HG03175 (cell line): ENCODE results near the gene ALLC.
"Not testable (repeated sequence)": the region's sequence is repeated elsewhere in the genome, so short reads cannot be mapped to it uniquely, and the experiment has no call there.

Experiments
- ATAC-seq: cut with Tn5 transposase; IDR thresholded peaks from one replicate; pipeline ENCODE4 v1.9.1; 2021; ENCODE audit warnings: mild to moderate bottlenecking, moderate library complexity; ENCODE audit not compliant: unreplicated experiment

The ALLC gene

DNA sequence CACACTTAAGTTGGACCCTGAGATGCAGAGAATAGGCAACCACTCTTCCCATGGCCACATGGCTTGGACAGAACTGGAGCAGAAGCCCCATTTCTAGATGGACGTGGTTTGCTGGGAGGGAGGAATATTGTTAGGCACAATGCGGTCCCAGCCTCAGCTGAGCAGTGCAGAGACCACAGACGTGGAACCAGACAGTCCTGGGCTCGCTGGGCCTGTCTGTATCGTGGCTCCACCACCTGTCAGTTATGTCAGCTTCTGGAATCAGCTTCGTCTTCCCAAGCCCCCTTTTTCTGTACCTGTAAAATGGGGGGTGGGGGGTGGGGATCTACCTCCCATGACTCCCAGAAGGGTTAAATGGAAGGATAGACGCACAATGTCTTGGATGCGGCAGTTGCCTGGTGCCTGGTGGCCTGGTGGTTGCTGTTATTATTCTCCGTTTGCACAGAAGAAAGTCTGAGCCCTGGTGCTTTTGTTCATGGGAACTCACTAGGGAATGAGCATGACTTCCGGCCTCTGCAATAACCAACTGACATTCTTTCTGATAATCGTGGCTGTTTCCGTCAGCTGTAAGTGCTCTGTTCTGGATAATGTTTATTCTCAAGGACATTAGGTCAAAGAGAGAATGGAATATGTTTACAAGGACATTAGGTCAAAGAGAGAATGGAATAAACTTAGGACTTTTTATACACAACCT, 31.7 kb upstream of the ALLC start:
- no peak for ATAC-seq

DNA sequence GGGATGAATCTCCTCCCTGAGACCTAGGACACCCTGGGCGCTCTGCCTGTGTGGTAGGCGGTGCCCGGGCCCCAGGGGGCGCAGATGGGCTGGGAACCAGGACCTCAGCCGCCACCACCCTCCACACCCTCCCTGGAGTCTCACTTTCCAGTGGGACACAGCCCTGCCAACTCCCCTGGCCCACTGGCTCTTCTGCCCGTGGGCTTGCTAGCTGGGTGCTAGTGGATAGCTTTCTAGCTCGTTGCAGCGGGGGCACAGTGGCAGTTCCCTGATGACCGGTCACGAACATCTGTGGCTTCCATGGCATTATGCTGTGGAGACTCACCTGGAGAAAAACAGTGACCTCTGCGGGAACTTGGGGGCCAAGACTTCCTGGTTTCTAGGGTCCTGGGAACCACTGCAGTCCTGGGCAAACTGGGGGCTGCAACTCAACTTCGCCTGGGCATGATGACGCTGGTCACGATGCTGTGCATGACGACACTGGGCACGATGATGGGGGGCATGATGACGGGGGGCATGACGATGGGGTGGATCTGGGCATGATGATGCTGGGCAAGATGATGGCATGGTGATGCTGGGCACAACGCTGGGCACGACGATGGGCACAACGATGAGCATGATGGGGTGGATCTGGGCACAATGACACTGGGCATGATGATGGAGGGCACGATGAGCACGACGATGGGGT, 31.0 kb upstream of the ALLC start:
- ATAC-seq: no peak

DNA sequence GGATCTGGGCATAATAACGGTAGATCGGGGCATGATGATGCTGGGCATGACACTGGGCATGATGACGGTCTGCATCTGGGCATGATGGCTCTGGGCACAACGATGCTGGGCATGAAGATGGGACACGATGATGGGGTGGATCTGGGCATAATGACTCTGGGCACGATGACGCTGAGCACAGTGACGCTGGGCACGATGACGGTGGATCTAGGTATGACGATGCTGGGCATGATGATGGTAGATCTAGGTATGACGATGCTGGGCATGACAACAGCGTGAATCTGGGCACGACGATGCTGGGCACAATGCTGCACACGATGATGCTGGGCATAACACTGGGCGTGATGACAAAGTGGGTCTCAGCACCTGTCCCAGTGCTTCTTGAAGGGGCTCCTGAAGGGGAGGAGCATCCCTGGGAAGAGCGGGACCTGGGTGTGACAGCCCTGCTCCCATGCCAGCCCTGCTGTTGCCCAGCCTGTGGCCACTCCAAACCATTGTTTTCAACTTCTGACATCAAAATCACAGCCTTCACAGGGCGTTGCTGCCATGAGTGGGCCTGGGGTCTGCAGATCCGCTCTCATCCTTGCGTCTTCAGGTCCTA, 30.4 kb upstream of the ALLC start:
- no peak for ATAC-seq

GRCh38 chr2:3628241-3628679, 29.7 kb upstream of the ALLC start:
- ATAC-seq: no peak

DNA sequence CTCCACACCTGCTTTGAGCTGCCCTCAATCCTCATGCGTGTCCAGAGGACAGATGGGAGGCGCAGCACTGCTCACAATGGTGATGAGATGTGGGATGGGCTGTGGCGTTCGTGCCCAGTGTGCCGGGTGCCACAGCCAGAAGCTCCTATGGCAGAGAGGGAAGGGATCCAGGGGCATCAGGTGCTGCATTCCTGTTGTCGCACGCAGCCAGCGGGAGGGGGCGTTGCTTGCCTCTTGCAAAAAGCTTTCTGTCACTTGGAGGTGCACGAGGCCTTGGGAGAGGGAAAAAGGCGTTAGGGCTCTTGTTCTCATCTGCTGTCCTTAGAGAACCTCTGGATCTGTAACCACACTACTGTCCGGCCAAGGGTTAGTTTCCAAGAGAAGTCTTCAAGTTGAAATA, 29.2 kb upstream of the ALLC start:
- no peak for ATAC-seq

DNA sequence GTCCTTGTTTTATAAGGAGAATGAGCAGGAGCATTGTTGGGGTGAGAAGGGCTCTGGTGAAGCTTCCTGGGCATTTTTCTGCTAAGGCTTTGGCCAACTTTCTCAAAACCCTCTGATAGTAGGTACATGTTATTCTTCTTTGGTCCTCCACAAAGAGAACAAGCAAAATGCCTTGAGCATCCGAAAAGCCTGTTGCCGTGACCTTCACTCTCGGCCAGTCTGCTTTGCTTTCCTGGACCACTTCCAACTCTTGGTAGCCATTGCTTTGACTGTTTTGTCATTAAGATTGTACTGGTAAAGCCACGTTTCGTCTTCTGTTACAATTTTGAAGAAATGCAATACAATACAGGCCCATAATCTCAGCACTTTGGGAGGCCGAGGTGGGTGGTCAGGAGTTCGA, 27.4 kb upstream of the ALLC start:
- no peak for ATAC-seq

- no peak for ATAC-seq
Observed at GRCh38 chr2:3631161-3631850, 26.7 kb upstream of the ALLC start.

- no peak for ATAC-seq
Observed at GRCh38 chr2:3631851-3632659, 25.9 kb upstream of the ALLC start.

DNA sequence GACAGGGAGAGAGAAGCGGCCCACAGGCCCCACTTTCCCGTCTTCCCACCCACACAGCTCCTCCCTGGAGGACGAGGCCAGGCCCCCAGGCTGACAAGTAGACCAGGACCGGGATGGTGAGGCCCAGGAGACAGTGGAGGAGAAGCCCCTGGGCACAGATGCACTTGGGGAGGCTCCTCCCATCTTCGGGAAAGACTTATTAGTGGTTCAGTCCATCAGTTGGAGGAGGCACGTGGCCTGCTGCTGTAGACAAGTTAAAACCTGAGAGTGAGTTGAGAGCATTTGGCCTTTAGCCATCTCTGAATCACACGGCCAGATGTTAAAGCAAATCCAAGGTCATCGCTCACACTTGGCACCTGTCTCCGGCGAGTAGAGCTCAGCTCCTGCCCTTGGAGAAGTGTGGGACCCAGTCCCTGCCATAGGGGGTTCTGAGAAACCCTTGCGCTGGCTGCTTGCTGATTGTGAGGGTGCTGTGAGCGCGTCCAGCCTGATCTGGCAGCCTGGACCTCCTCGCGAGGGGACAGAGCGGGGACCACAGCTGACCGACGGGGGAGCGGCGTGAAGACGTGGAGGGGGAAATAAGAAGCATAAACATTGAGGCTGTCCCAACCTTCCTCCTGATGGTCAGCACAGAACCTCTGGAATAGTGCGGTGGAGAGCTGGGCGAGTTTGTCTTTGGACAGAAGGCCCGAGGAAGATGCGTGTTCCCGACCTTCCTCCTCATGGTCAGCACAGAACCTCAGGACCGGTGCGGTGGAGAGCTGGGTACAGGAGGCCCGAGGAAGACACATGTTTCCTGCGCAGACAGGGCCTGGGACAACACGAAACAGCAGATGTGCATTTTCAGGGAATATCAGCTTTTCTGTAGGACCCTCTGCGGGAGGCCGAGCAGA, 24.7 kb upstream of the ALLC start:
- ATAC-seq: no peak

DNA sequence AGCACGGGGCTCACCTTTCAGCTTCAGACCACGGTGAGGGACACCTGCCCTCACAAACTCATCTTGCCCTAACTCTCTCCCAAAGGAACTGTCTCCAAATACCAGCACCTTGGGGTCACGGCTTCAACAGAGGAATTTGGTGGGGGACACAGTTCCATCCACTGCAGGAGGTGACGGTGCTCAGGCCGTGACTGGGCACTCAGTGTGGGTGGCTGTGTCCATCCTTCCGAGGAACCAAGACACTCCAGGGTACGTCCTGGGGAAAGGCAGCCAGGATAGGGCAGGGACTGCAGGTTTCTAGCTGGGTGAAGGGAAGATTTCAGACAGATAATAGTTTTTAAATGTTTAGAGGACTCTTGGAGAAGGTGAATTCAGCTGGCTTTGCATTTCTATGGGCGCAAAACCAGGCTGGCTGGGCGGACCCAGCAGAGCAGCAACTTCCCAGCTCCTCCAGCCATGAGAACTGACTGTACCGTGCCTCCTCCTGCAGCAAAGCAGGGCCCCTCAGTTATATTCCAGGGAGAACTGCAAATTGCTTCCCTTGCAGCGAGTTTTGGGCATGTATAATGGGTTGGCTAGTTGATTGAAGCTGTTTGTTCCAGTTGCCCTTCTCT, 23.9 kb upstream of the ALLC start:
- no peak for ATAC-seq

DNA sequence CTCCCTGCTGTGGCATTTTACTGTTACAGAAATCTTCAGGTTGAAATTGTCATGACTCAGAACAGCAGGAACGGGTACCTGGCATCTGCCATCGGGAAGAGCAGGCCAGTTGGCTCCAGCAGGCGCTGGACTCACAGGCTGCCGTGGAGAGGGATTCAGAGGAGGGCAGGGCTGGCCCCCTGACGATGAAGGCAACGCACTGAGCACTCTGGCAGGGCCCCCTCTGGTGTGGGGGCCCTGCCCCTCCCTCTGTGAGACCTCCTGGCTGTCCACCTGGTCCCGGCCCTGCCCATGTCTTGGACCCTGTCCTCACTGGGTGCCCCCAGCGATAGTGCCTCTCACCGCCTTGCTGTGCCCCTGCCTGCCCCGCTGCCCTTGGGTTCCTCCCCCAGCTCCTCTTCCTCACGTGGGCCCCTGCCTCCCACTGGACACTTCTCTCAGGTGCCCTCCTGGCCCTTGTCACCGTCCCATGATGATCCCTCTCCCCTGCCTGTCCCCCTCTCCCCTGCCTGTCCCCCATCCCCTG, 23.3 kb upstream of the ALLC start:
- no peak for ATAC-seq

- no peak for ATAC-seq
Observed at GRCh38 chr2:3635171-3635974, 22.6 kb upstream of the ALLC start.

DNA sequence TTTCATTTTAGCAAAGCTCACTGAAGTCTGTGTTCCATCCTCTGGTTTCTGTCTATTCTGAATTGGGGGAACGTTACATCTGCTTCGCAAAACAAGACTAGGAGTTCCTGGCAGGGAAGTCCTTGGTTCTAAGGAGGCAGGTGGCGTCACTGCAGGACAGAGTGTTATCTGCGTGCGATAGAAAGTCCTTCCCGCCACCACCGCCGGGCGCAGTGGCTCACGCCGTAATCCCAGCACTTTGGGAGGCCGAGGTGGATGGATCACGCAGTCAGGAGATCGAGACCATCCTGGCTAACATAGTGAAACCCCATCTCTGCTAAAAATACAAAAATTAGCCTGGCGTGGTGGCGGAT, 22.0 kb upstream of the ALLC start:
- ATAC-seq: not testable (repeated sequence)

DNA sequence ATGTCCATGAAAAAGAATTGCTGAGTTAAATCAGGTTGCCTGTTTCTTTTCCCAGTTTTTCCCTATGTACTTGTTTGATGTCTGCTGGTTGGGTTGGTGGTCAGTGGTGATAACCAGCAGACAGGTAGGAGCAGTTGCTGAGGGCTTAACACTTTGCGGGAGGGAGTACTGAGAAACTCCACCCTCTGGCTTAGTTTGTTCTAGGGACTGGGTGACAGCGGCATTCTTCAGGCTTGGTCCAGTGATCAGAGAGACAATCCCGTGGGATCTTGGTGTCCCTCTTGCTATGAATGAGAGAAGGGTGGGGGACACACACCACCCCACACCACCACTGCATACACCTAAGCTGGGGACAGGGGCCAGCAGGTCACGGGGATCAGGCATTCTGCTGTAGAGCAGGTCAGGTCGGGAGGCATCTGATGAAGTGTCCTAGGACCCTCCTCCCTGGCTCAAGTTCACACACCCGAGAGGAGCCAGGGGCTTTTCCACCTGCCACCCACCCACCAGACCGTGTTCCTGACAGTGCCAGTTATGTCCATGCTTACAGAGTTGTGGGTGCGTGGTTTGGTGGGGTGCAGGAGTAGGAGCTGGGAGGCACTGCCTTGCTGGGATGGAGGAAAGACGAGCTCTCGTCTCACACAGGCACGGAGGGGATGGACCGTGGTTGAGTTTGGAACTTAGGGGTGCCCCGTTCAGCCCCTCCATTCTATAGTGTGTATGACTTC, 21.3 kb upstream of the ALLC start:
- no peak for ATAC-seq

DNA sequence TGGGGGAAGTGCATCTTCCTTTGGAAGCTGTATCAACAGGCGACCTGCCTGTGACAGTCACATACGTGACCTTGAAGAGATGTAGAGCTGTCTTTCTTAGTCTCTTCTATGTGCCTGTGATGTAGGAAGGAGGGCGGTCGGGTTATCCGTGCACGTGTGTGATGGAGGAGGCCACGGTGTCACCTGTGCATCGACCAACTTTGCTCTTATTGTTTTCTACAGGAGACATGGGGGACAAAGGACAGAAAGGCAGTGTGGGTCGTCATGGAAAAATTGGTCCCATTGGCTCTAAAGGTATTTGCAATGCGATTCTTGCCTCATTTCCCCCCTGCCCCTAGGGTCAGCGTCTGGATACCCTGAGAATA, 20.7 kb upstream of the ALLC start:
- ATAC-seq: no peak

GRCh38 chr2:3637692-3638455, 20.1 kb upstream of the ALLC start:
- ATAC-seq: no peak

- ATAC-seq: no peak
Observed at GRCh38 chr2:3638456-3638810, 19.6 kb upstream of the ALLC start.
